K562 (cell line): ENCODE measurements around the gene CLPSL2. TPM values are rescaled to one million over a fixed set of nuclear protein-coding genes. Genes with fewer than 3 reads are reported as not detected.

ENCODE experiments used
- CBFB ChIP-seq: sonication (generic); formaldehyde crosslinking; IDR thresholded peaks from 2 replicates; pipeline ENCODE4 v1.4.0; 2020; ENCODE audit warnings: mild to moderate bottlenecking, missing genetic modification reagents
- ESRRA ChIP-seq: fragments of 450-650 bp; IDR thresholded peaks from 2 replicates; pipeline ENCODE4 v1.6.1; 2014; ENCODE audit warnings: low read depth, mild to moderate bottlenecking, moderate library complexity, borderline replicate concordance
- HLTF ChIP-seq: fragments of 450-650 bp; IDR thresholded peaks from 2 replicates; pipeline ENCODE4 v1.6.1; 2016
- KDM4B ChIP-seq, 2 experiments: fragments of 450-650 bp in 1 of 2; sonication (generic) in 1 of 2; IDR thresholded peaks; 2 replicates each; pipeline ENCODE4 v1.6.1; 2016 to 2017; ENCODE audit warnings: borderline replicate concordance in 2 of 2, antibody characterized with exemption in 1 of 2, low read depth in 1 of 2, mild to moderate bottlenecking in 1 of 2
- KDM5B ChIP-seq: fragments of 200-600 bp; sonication (generic); IDR thresholded peaks from 2 replicates; pipeline ENCODE4 v1.6.1; 2012; ENCODE audit warnings: low read depth, mild to moderate bottlenecking, moderate library complexity, low read length, control low read depth, inconsistent platforms; ENCODE audit not compliant: insufficient replicate concordance
- MBD2 ChIP-seq: sonication (generic); IDR thresholded peaks from 2 replicates; pipeline ENCODE4 v1.6.1; 2016; ENCODE audit warnings: low read depth, borderline replicate concordance
- MTA3 ChIP-seq: fragments of 450-650 bp; formaldehyde crosslinking; IDR thresholded peaks from 2 replicates; pipeline ENCODE4 v1.6.1; 2017; ENCODE audit warnings: mild to moderate bottlenecking, borderline replicate concordance
- NRF1 ChIP-seq, 2 experiments: fragments of 450-650 bp; IDR thresholded peaks in 1 of 2; conservative IDR thresholded peaks in 1 of 2; 2 replicates each; pipeline ENCODE4 v1.6.1; 2014; ENCODE audit warnings: mild to moderate bottlenecking in 2 of 2
- PATZ1 ChIP-seq: fragments of 250-450 bp; sonication (Bioruptor Pico); IDR thresholded peaks from 2 replicates; pipeline ENCODE4 v1.5.0; 2020; ENCODE audit warnings: mild to moderate bottlenecking, borderline replicate concordance
- RBM14 ChIP-seq: fragments of 200-400 bp; formaldehyde crosslinking; IDR thresholded peaks from 2 replicates; pipeline ENCODE4 v1.6.1; 2018; ENCODE audit warnings: low read depth, mild to moderate bottlenecking, low read length, moderate library complexity, borderline replicate concordance; ENCODE audit not compliant: insufficient read depth
- SAFB ChIP-seq: fragments of 200-400 bp; formaldehyde crosslinking; IDR thresholded peaks from 2 replicates; pipeline ENCODE4 v1.6.1; 2017; ENCODE audit warnings: low read depth, low read length, borderline replicate concordance
- SMC3 ChIP-seq: conservative IDR thresholded peaks from 2 replicates; pipeline ENCODE4 v1.6.1; 2011; ENCODE audit warnings: low read depth, low read length, improper control_type of control experiment; ENCODE audit not compliant: insufficient read depth
- SRSF3 ChIP-seq: fragments of 200-400 bp; formaldehyde crosslinking; IDR thresholded peaks from 2 replicates; pipeline ENCODE4 v1.6.1; 2016; ENCODE audit warnings: mild to moderate bottlenecking, low read length, moderate library complexity; ENCODE audit not compliant: insufficient read depth
- ZBED1 ChIP-seq: IDR thresholded peaks from 2 replicates; pipeline ENCODE4 v1.6.1; 2014
- ZNF263 ChIP-seq: sonication (generic); formaldehyde crosslinking; IDR thresholded peaks from 2 replicates; pipeline ENCODE4 v1.8.0; 2022; ENCODE audit warnings: mild to moderate bottlenecking, missing genetic modification reagents, borderline replicate concordance
- ZNF589 ChIP-seq: fragments of 200-800 bp; sonication (Bioruptor generic); IDR thresholded peaks from 2 replicates; pipeline ENCODE4 v1.6.1; 2016; ENCODE audit warnings: low read depth, missing genetic modification characterization, missing compliant biosample characterization
- polyA plus RNA-seq, 8 experiments: library from polyadenylated mRNA; depleted of rRNA in 4 of 8; stranded (reverse) in 5 of 8; unstranded in 3 of 8; fragments of >200 nt; fragmentation: Nextera tagmentation in 2 of 8; fragmentation: Illumina TruSeq in 1 of 8; extraction: Ambion mirVana in 2 of 8; extraction: Trizol in 1 of 8; gene quantifications; 2 replicates each; pipeline versions ENCODE4 v1.2.1 to v1.2.3, GENCODE V29; 2011 to 2014; ENCODE audit warnings: inconsistent platforms in 1 of 8, missing spikeins in 1 of 8
- total RNA-seq, 7 experiments: library from RNA; depleted of rRNA in 6 of 7; stranded (reverse); fragments of >200 nt in 6 of 7; fragmentation: Illumina TruSeq in 2 of 7; extraction: Trizol in 2 of 7; gene quantifications; 2 replicates each; pipeline versions ENCODE4 v1.2.1 to v1.2.3, GENCODE V29; 2011 to 2021; ENCODE audit warnings: low replicate concordance in 1 of 7
- TF ChIP-seq, protein P1 (sequence below): sonication (generic); formaldehyde crosslinking; IDR thresholded peaks from 2 replicates; pipeline ENCODE4 v1.8.0; 2023; ENCODE audit warnings: mild to moderate bottlenecking, missing genetic modification reagents
- TF ChIP-seq, protein P2 (sequence below): fragments of 150-350 bp; conservative IDR thresholded peaks from 2 replicates; pipeline ENCODE4 v1.6.1; 2014; ENCODE audit warnings: low read length

CLPSL2 gene
- total and polyA plus RNA-seq, 9 of the 15 experiments (the other 6 are each of a cell fraction or from before 2014, with no cell fraction given), result not detected

DNA sequence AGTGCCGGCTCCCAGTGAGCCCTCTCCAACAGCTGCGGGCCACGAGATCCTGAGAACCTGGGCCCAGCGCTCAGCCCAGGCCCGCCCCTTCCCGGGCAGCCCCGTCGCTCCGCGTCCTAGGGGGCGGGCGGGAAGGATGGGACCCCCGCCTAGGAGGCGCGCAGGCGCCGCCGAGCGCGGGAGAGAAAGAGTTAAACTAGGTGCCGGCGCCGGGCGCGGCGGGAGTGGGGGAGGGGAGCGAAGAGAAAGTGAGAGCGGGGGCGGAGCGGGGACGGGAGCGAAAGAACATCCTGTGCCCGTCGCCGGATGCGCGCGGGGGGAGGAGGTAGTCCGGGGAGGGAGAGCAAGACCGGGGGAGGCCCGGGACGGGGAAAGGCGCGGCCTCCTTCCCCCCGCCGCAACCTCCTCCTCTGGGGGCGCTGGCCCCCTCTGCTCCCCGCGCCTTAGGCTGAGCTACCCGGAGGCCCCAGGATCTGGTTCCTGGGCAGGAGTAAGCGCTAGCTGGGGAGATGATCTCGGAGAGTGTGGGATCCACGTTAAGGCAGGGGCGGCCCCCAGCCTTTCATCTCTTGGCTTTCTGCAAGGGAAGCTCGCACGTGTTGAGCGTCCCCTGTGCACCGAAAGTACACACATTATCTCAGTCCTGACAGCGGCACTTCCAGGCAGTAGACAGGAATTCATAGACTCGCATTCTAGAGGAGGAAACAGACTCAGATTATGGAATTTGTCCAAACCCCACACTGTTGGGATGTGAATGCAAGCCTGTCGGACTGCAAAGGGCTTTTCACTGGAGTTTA lies 44.5 kb upstream of the CLPSL2 start (continued):
- TF ChIP-seq, protein P1, sequence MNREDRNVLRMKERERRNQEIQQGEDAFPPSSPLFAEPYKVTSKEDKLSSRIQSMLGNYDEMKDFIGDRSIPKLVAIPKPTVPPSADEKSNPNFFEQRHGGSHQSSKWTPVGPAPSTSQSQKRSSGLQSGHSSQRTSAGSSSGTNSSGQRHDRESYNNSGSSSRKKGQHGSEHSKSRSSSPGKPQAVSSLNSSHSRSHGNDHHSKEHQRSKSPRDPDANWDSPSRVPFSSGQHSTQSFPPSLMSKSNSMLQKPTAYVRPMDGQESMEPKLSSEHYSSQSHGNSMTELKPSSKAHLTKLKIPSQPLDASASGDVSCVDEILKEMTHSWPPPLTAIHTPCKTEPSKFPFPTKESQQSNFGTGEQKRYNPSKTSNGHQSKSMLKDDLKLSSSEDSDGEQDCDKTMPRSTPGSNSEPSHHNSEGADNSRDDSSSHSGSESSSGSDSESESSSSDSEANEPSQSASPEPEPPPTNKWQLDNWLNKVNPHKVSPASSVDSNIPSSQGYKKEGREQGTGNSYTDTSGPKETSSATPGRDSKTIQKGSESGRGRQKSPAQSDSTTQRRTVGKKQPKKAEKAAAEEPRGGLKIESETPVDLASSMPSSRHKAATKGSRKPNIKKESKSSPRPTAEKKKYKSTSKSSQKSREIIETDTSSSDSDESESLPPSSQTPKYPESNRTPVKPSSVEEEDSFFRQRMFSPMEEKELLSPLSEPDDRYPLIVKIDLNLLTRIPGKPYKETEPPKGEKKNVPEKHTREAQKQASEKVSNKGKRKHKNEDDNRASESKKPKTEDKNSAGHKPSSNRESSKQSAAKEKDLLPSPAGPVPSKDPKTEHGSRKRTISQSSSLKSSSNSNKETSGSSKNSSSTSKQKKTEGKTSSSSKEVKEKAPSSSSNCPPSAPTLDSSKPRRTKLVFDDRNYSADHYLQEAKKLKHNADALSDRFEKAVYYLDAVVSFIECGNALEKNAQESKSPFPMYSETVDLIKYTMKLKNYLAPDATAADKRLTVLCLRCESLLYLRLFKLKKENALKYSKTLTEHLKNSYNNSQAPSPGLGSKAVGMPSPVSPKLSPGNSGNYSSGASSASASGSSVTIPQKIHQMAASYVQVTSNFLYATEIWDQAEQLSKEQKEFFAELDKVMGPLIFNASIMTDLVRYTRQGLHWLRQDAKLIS, result peak; percentile 84; the same call in 1 of the 2 replicates
- TF ChIP-seq KDM5B (peak; percentile 90), RBM14 (0 out of 2 replicates have a peak, but pooled peaks have one; percentile 81), KDM4B (IDR thresholded peaks at IDR 0.05; ENCODE audit: borderline replicate concordance in 2 of 2, low read depth in 1 of 2) (peak in 1 of 2 experiments; percentile 84; a peak in 2 of 4 replicates), SRSF3 (no peak), CBFB (CRISPR knock-in tag) (0 out of 2 replicates have a peak, but pooled peaks have one; percentile 83), ZNF263 (CRISPR knock-in tag) (peak; percentile 79), MBD2 (peak; percentile 19; the same call in 1 of the 2 replicates), HLTF (no peak), NRF1 (conservative IDR thresholded peaks at IDR 0.05 in 1 of 2, IDR thresholded peaks at IDR 0.05 in 1 of 2) (peak; percentile 78 to 80), MTA3 (peak; percentile 71), ESRRA (0 out of 2 replicates have a peak, but pooled peaks have one; percentile 12), ZNF589 (CRISPR knock-in tag) (no peak), PATZ1 (CRISPR knock-in tag) (no peak), ZBED1 (no peak), SMC3 (no peak), SAFB (0 out of 2 replicates have a peak, but pooled peaks have one; percentile 43)
- TF ChIP-seq, protein P2, sequence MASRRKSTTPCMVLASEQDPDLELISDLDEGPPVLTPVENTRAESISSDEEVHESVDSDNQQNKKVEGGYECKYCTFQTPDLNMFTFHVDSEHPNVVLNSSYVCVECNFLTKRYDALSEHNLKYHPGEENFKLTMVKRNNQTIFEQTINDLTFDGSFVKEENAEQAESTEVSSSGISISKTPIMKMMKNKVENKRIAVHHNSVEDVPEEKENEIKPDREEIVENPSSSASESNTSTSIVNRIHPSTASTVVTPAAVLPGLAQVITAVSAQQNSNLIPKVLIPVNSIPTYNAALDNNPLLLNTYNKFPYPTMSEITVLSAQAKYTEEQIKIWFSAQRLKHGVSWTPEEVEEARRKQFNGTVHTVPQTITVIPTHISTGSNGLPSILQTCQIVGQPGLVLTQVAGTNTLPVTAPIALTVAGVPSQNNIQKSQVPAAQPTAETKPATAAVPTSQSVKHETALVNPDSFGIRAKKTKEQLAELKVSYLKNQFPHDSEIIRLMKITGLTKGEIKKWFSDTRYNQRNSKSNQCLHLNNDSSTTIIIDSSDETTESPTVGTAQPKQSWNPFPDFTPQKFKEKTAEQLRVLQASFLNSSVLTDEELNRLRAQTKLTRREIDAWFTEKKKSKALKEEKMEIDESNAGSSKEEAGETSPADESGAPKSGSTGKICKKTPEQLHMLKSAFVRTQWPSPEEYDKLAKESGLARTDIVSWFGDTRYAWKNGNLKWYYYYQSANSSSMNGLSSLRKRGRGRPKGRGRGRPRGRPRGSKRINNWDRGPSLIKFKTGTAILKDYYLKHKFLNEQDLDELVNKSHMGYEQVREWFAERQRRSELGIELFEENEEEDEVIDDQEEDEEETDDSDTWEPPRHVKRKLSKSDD, result 0 out of 2 replicates have a peak, but pooled peaks have one; percentile 53
